Measurements from ENCODE around the gene ADAMTSL3. TPM values are rescaled to one million over a fixed set of nuclear protein-coding genes. Genes with fewer than 3 reads are reported as not detected.
A peak's percentile ranks its signal among the peaks of the same experiment; 100 is the strongest.

Gene ADAMTSL3
- total and polyA plus RNA-seq, 2 of the 8 experiments (the other 6 are each of a cell fraction or from before 2014, with no cell fraction given): 0.35 to 1.4 TPM

DNA sequence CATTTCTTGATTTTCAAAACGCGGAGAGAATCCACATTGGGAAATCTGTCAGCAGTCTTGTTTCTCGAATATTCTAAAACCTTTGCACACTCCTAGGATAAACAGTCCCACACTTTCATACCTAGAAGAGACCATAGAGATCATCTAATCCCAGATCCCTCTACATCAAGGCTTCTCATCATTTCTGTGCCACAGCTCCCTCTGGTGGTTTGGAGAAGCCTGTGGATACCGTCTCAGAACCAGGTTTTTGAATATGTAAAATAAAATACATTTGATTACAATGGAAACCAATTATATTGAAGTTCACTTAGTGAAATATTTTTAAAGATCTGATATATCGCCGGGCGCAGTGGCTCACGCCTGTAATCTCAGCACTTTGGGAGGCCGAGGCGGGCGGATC is 369.7 kb downstream of the ADAMTSL3 start:
- H3K36me3 ChIP-seq (ENCODE audit: control insufficient read depth in 2 of 4, insufficient read depth in 4 of 4, low read length in 3 of 4): no peaks in the 10 kb centered on the region
- H3K56ac ChIP-seq (replicated peaks; ENCODE audit: insufficient read length, low read depth, low read length): no peak overlapping the region
- no peak overlapping the region for H2BK12ac ChIP-seq (ENCODE audit: low read depth, low read length)
- no peak overlapping the region for H4K5ac ChIP-seq (ENCODE audit: insufficient read length, low read depth, low read length)
- H4K20me1 ChIP-seq (replicated peaks in 1 of 2; ENCODE audit: control insufficient read depth in 1 of 2, insufficient read depth in 2 of 2, low read length in 2 of 2): no peaks in the 10 kb centered on the region
- no peak overlapping the region for H3K4me2 ChIP-seq (ENCODE audit: insufficient read depth in 1 of 2, low read depth in 2 of 2, low read length in 2 of 2)
- no peak overlapping the region for H3K4ac ChIP-seq (replicated peaks; ENCODE audit: insufficient read length, low read depth, low read length)
- TF ChIP-seq, protein P1, sequence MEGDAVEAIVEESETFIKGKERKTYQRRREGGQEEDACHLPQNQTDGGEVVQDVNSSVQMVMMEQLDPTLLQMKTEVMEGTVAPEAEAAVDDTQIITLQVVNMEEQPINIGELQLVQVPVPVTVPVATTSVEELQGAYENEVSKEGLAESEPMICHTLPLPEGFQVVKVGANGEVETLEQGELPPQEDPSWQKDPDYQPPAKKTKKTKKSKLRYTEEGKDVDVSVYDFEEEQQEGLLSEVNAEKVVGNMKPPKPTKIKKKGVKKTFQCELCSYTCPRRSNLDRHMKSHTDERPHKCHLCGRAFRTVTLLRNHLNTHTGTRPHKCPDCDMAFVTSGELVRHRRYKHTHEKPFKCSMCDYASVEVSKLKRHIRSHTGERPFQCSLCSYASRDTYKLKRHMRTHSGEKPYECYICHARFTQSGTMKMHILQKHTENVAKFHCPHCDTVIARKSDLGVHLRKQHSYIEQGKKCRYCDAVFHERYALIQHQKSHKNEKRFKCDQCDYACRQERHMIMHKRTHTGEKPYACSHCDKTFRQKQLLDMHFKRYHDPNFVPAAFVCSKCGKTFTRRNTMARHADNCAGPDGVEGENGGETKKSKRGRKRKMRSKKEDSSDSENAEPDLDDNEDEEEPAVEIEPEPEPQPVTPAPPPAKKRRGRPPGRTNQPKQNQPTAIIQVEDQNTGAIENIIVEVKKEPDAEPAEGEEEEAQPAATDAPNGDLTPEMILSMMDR (IDR thresholded peaks at IDR 0.05; ENCODE audit: control extremely low read depth in 1 of 3, insufficient read depth in 1 of 3, low read depth in 1 of 3, low read length in 3 of 3): peak in 2 of 3 experiments; percentile 54 to 67; a peak in 3 of 4 replicates
- peak; percentile 55 for TF ChIP-seq SP2 (IDR thresholded peaks at IDR 0.05; ENCODE audit: low read length)
- no peak for TF ChIP-seq NANOG (IDR thresholded peaks at IDR 0.05; ENCODE audit: insufficient read depth, low read depth, low read length, poor library complexity, severe bottlenecking)
- peak; percentile 54 to 56 for TF ChIP-seq RAD21 (IDR thresholded peaks at IDR 0.05 in 1 of 2, conservative IDR thresholded peaks at IDR 0.05 in 1 of 2; ENCODE audit: low read depth in 2 of 2, low read length in 2 of 2)
- no peak for TF ChIP-seq RNF2 (IDR thresholded peaks at IDR 0.05; ENCODE audit: borderline replicate concordance, low read depth, low read length, missing control alignments, poor library complexity, severe bottlenecking)
- H3K18ac ChIP-seq (ENCODE audit: extremely low read depth, low read length): no peak overlapping the region
- H2BK5ac ChIP-seq (ENCODE audit: low read depth, low read length): no peak overlapping the region
- no peak overlapping the region for H2AK5ac ChIP-seq (ENCODE audit: low read depth, low read length)
- H3K27me3 ChIP-seq (replicated peaks in 1 of 4; ENCODE audit: control insufficient read depth in 3 of 4, extremely low read depth in 1 of 4, insufficient read depth in 3 of 4, low read length in 3 of 4): no peaks in the 10 kb centered on the region
- DNase-seq (ENCODE audit: low read depth in 1 of 2, low spot score in 2 of 2) (peak in 1 of 2 experiments; percentile 48), FAIRE-seq (peak; percentile 63)
- no peak overlapping the region for H2BK15ac ChIP-seq (ENCODE audit: low read length)
- H3K14ac ChIP-seq (ENCODE audit: insufficient read length): no peak overlapping the region
- ChIA-PET POLR2A (ENCODE audit: partially characterized antibody) (interaction anchor here (0.7 kb wide), 1 partner anchor 370 kb away, joined by 3 read pairs; no protein-coding TSS in a partner anchor), CTCF (ENCODE audit: partially characterized antibody) (interaction anchor here (0.7 to 4.8 kb wide), 13 partner anchors 11 to 435 kb away, joined by 3 to 52 read pairs (median 4); no protein-coding TSS in a partner anchor)
- no peak overlapping the region for H3K23ac ChIP-seq (ENCODE audit: insufficient read length)
- H3K79me1 ChIP-seq (ENCODE audit: low read depth, low read length): no peaks in the 10 kb centered on the region
- 89% methylated on average over 11 of the region's 11 CpGs; no CpG with 5 or more reads in 1 of the 2 experiments for WGBS, 2 experiments (ENCODE audit: extremely low coverage in 1 of 2, insufficient coverage in 1 of 2, insufficient read length in 1 of 2, insufficient replicate concordance in 2 of 2, low coverage in 1 of 2, low lambda C conversion rate in 2 of 2, missing lambda C conversion rate in 1 of 2)
- H2BK20ac ChIP-seq (ENCODE audit: low read length): no peak overlapping the region
- H4K91ac ChIP-seq (replicated peaks; ENCODE audit: insufficient read length, low read length): no peak overlapping the region
- no peaks in the 10 kb centered on the region for H3K79me2 ChIP-seq (ENCODE audit: control insufficient read depth in 1 of 2, insufficient read depth in 2 of 2, low read length in 2 of 2)
- H3K27ac ChIP-seq (ENCODE audit: low read depth, low read length): no peak overlapping the region
- no peaks in the 10 kb centered on the region for H3K4me1 ChIP-seq (replicated peaks in 1 of 4; ENCODE audit: control insufficient read depth in 3 of 4, insufficient read depth in 4 of 4, low read length in 3 of 4)
- no peaks in the 10 kb centered on the region; a peak in 1 of 4 replicates for H3K9me3 ChIP-seq (ENCODE audit: insufficient read depth in 2 of 2, low read depth in 1 of 2, low read length in 1 of 2)
- H2AFZ ChIP-seq (ENCODE audit: low read length): no peak overlapping the region
- H4K8ac ChIP-seq (ENCODE audit: extremely low read depth, insufficient read depth, low read length): no peak overlapping the region
- H3K23me2 ChIP-seq (ENCODE audit: low read depth, low read length): no peaks in the 10 kb centered on the region; the same call in 1 of the 2 replicates
- no peak overlapping the region for H3K9ac ChIP-seq (replicated peaks in 1 of 4; ENCODE audit: extremely low read depth in 1 of 4, low read depth in 3 of 4, low read length in 3 of 4)
- H3K4me3 ChIP-seq (ENCODE audit: extremely low read depth in 1 of 4, insufficient read depth in 2 of 4, low read depth in 3 of 4, low read length in 4 of 4): no peak overlapping the region
- no peak overlapping the region for H2BK120ac ChIP-seq (replicated peaks; ENCODE audit: low read depth, low read length)
